HepG2 (cell line): ENCODE data around the gene IGF2. TPM values are rescaled to one million over a fixed set of nuclear protein-coding genes. Genes with fewer than 3 reads are reported as not detected.
A peak's percentile ranks its signal among the peaks of the same experiment; 100 is the strongest.

Source experiments
- AHR ChIP-seq: IDR thresholded peaks from 2 replicates; pipeline ENCODE4 v1.6.1; 2018; ENCODE audit warnings: missing genetic modification reagents, missing compliant biosample characterization
- AKAP8 ChIP-seq: sonication (generic); formaldehyde crosslinking; IDR thresholded peaks from 2 replicates; pipeline ENCODE4 v1.5.1; 2020; ENCODE audit warnings: mild to moderate bottlenecking, missing genetic modification reagents
- CSRNP2 ChIP-seq: sonication (generic); formaldehyde crosslinking; conservative IDR thresholded peaks from 2 replicates; pipeline ENCODE4 v1.8.0; 2022; ENCODE audit warnings: low read depth, missing genetic modification reagents
- FOSL1 ChIP-seq: sonication (generic); formaldehyde crosslinking; IDR thresholded peaks from 2 replicates; pipeline ENCODE4 v1.9.0; 2021; ENCODE audit warnings: missing genetic modification reagents, borderline replicate concordance
- HNRNPK ChIP-seq: fragments of 200-400 bp; formaldehyde crosslinking; IDR thresholded peaks from 2 replicates; pipeline ENCODE4 v1.6.1; 2018; ENCODE audit warnings: low read length, low read depth, moderate library complexity, mild to moderate bottlenecking; ENCODE audit not compliant: poor library complexity, severe bottlenecking
- JUN ChIP-seq: sonication (generic); formaldehyde crosslinking; IDR thresholded peaks from 2 replicates; pipeline ENCODE4 v1.4.0; 2020; ENCODE audit warnings: mild to moderate bottlenecking, missing genetic modification reagents
- MTA3 ChIP-seq: sonication (generic); formaldehyde crosslinking; IDR thresholded peaks from 2 replicates; pipeline ENCODE4 v1.4.0; 2020; ENCODE audit warnings: missing genetic modification reagents
- RBFOX2 ChIP-seq: fragments of 200-400 bp; formaldehyde crosslinking; IDR thresholded peaks from 2 replicates; pipeline ENCODE4 v1.6.1; 2017; ENCODE audit warnings: low read depth, mild to moderate bottlenecking, low read length
- RBM22 ChIP-seq: fragments of 200-400 bp; formaldehyde crosslinking; optimal IDR thresholded peaks from 2 replicates; pipeline ENCODE3; 2017; ENCODE audit warnings: mild to moderate bottlenecking, low read length, moderate library complexity
- RFX5 ChIP-seq: IDR thresholded peaks from 2 replicates; pipeline ENCODE4 v1.6.1; 2011; ENCODE audit warnings: low read depth, low read length, improper control_type of control experiment
- SOX13 ChIP-seq, 3 experiments: fragments of 450-650 bp in 1 of 3; sonication (generic) in 1 of 3; formaldehyde crosslinking in 1 of 3; IDR thresholded peaks in 2 of 3; conservative IDR thresholded peaks in 1 of 3; 2 replicates each; pipeline versions ENCODE4 v1.5.0 to v1.6.1; 2016 to 2020; ENCODE audit warnings: antibody characterized with exemption in 1 of 3, mild to moderate bottlenecking in 1 of 3, missing compliant biosample characterization in 1 of 3, missing genetic modification reagents in 1 of 3, moderate library complexity in 1 of 3
- STAT5B ChIP-seq: sonication (generic); formaldehyde crosslinking; IDR thresholded peaks from 2 replicates; pipeline ENCODE4 v1.4.0; 2020; ENCODE audit warnings: missing genetic modification reagents
- TCF7L2 ChIP-seq: IDR thresholded peaks from 2 replicates; pipeline ENCODE4 v1.6.1; 2011; ENCODE audit warnings: mild to moderate bottlenecking, low read depth, low read length, moderate library complexity
- YY1 ChIP-seq: IDR thresholded peaks from 2 replicates; pipeline ENCODE4 v1.6.1; 2011; ENCODE audit warnings: low read length, low read depth, moderate library complexity, mild to moderate bottlenecking; ENCODE audit not compliant: insufficient read depth, insufficient replicate concordance
- ZBTB7B ChIP-seq: sonication (generic); formaldehyde crosslinking; IDR thresholded peaks from 2 replicates; pipeline ENCODE4 v1.4.0; 2020; ENCODE audit warnings: missing genetic modification reagents
- ZEB1 ChIP-seq: IDR thresholded peaks from 2 replicates; pipeline ENCODE4 v1.6.1; 2012; ENCODE audit warnings: mild to moderate bottlenecking, low read depth, inconsistent platforms; ENCODE audit not compliant: insufficient replicate concordance
- ZFP91 ChIP-seq: sonication (generic); formaldehyde crosslinking; IDR thresholded peaks from 2 replicates; pipeline ENCODE4 v1.9.0; 2022; ENCODE audit warnings: missing genetic modification reagents, mild to moderate bottlenecking, borderline replicate concordance
- ZNF496 ChIP-seq: sonication (generic); formaldehyde crosslinking; IDR thresholded peaks from 2 replicates; pipeline ENCODE4 v1.8.1; 2023; ENCODE audit warnings: mild to moderate bottlenecking, moderate library complexity, missing genetic modification reagents; ENCODE audit not compliant: insufficient replicate concordance
- ZNF589 ChIP-seq: sonication (generic); formaldehyde crosslinking; conservative IDR thresholded peaks from 2 replicates; pipeline ENCODE4 v1.8.0; 2022; ENCODE audit warnings: mild to moderate bottlenecking, moderate library complexity, missing genetic modification reagents
- ZNF790 ChIP-seq: sonication (generic); formaldehyde crosslinking; IDR thresholded peaks from 2 replicates; pipeline ENCODE4 v1.8.0; 2022; ENCODE audit warnings: missing genetic modification reagents, mild to moderate bottlenecking, borderline replicate concordance
- polyA plus RNA-seq, 8 experiments: library from polyadenylated mRNA; depleted of rRNA in 3 of 8; stranded (reverse) in 7 of 8; unstranded in 1 of 8; fragments of >200 nt; fragmentation: Illumina TruSeq in 4 of 8; extraction: Trizol in 4 of 8; gene quantifications; 2 replicates each; pipeline versions ENCODE4 v1.2.1 to v1.2.3, GENCODE V29; 2011 to 2016; ENCODE audit warnings: low read depth in 4 of 8, missing spikeins in 1 of 8, mixed read lengths in 1 of 8; ENCODE audit not compliant: insufficient read depth in 1 of 8
- total RNA-seq, 5 experiments: library from RNA; depleted of rRNA; stranded (reverse); fragments of >200 nt; fragmentation: Illumina TruSeq; extraction: Trizol; gene quantifications; 2 replicates each; pipeline ENCODE4 v1.2.3, GENCODE V29; 2016; ENCODE audit warnings: low read depth in 1 of 5
- TF ChIP-seq, protein P1 (sequence below): sonication (generic); formaldehyde crosslinking; IDR thresholded peaks from 2 replicates; pipeline ENCODE4 v1.4.0; 2020; ENCODE audit warnings: missing genetic modification reagents, borderline replicate concordance
- TF ChIP-seq, protein P2 (sequence below): sonication (generic); formaldehyde crosslinking; IDR thresholded peaks from 2 replicates; pipeline ENCODE4 v1.5.0; 2020; ENCODE audit warnings: missing genetic modification reagents, mild to moderate bottlenecking, borderline replicate concordance
- TF ChIP-seq, protein P3 (sequence below), 2 experiments: fragments of 450-650 bp in 1 of 2; sonication (generic) in 1 of 2; formaldehyde crosslinking; IDR thresholded peaks; 2 replicates each; pipeline versions ENCODE4 v1.5.0 to v1.8.0; 2020 to 2022; ENCODE audit warnings: mild to moderate bottlenecking in 1 of 2, missing genetic modification reagents in 1 of 2

The IGF2 gene
- total and polyA plus RNA-seq, 2 of the 13 experiments (the other 11 are each of a cell fraction or from before 2014, with no cell fraction given) = 79.1 to 254 TPM

- TF ChIP-seq, protein P1, sequence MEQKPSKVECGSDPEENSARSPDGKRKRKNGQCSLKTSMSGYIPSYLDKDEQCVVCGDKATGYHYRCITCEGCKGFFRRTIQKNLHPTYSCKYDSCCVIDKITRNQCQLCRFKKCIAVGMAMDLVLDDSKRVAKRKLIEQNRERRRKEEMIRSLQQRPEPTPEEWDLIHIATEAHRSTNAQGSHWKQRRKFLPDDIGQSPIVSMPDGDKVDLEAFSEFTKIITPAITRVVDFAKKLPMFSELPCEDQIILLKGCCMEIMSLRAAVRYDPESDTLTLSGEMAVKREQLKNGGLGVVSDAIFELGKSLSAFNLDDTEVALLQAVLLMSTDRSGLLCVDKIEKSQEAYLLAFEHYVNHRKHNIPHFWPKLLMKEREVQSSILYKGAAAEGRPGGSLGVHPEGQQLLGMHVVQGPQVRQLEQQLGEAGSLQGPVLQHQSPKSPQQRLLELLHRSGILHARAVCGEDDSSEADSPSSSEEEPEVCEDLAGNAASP (CRISPR knock-in tag) = no peak
- TF ChIP-seq RBFOX2 = peak; percentile 89
- no peak for TF ChIP-seq JUN (CRISPR knock-in tag)
- 0 out of 2 replicates have a peak, but pooled peaks have one; percentile 47 for TF ChIP-seq CSRNP2 (CRISPR knock-in tag)
- TF ChIP-seq ZNF589 = 0 out of 2 replicates have a peak, but pooled peaks have one; percentile 2
- TF ChIP-seq AKAP8 (CRISPR knock-in tag) = no peak
- no peak; the same call in 1 of the 2 replicates for TF ChIP-seq ZFP91 (CRISPR knock-in tag)
- TF ChIP-seq ZEB1 = no peak
- TF ChIP-seq ZNF496 = no peak
- no peak for TF ChIP-seq AHR (CRISPR knock-in tag)
- TF ChIP-seq TCF7L2 = no peak
- TF ChIP-seq, protein P2, sequence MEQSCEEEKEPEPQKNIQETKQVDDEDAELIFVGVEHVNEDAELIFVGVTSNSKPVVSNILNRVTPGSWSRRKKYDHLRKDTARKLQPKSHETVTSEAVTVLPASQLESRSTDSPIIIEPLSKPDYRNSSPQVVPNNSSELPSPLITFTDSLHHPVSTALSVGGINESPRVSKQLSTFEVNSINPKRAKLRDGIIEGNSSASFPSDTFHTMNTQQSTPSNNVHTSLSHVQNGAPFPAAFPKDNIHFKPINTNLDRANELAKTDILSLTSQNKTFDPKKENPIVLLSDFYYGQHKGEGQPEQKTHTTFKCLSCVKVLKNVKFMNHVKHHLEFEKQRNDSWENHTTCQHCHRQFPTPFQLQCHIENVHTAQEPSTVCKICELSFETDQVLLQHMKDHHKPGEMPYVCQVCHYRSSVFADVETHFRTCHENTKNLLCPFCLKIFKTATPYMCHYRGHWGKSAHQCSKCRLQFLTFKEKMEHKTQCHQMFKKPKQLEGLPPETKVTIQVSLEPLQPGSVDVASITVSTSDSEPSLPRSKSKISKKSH (CRISPR knock-in tag) = no peak
- no peak for TF ChIP-seq FOSL1
- TF ChIP-seq SOX13 (IDR thresholded peaks at IDR 0.05) = no peak
- no peak for TF ChIP-seq SOX13 (CRISPR knock-in tag; conservative IDR thresholded peaks at IDR 0.05 in 1 of 2, IDR thresholded peaks at IDR 0.05 in 1 of 2)
- no peak for TF ChIP-seq STAT5B (CRISPR knock-in tag)
- TF ChIP-seq ZBTB7B (CRISPR knock-in tag) = no peak
- TF ChIP-seq ZNF790 (CRISPR knock-in tag) = peak; percentile 66; the same call in 1 of the 2 replicates
- no peak for TF ChIP-seq RFX5
- TF ChIP-seq YY1 = no peak
- TF ChIP-seq, protein P3, sequence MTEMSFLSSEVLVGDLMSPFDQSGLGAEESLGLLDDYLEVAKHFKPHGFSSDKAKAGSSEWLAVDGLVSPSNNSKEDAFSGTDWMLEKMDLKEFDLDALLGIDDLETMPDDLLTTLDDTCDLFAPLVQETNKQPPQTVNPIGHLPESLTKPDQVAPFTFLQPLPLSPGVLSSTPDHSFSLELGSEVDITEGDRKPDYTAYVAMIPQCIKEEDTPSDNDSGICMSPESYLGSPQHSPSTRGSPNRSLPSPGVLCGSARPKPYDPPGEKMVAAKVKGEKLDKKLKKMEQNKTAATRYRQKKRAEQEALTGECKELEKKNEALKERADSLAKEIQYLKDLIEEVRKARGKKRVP (CRISPR knock-in tag; IDR thresholded peaks at IDR 0.05) = no peak
- TF ChIP-seq MTA3 (CRISPR knock-in tag) = no peak
- peak; percentile 4 for TF ChIP-seq HNRNPK
- TF ChIP-seq RBM22 = no peak
Observed at GRCh38 chr11:2138068-2138430, 1.1 kb downstream of the IGF2 start (continued).
